ENCODE data around the gene RCC2. TPM values are rescaled to one million over a fixed set of nuclear protein-coding genes. Genes with fewer than 3 reads are reported as not detected.

RCC2 gene
- polyA plus RNA-seq, 1 of the 3 experiments (the other 2 are of a cell fraction) = 53.8 TPM

GRCh38 chr1:17462669-17463068 is 23.2 kb upstream of the RCC2 start:
- TF ChIP-seq TEAD4 (IDR thresholded peaks at IDR 0.05; ENCODE audit: borderline replicate concordance, insufficient read depth) = no peak
- TF ChIP-seq GATA2 (CRISPR knock-in tag; IDR thresholded peaks at IDR 0.05) = no peak
- TF ChIP-seq TAF1 (IDR thresholded peaks at IDR 0.05; ENCODE audit: borderline replicate concordance, low read depth, low read length) = no peak
- TF ChIP-seq RXRA (IDR thresholded peaks at IDR 0.05; ENCODE audit: borderline replicate concordance, low read depth) = no peak
- no peak for TF ChIP-seq POLR2AphosphoS5 (IDR thresholded peaks at IDR 0.05; ENCODE audit: low read depth, low read length)
- TF ChIP-seq FOXJ3 (CRISPR knock-in tag; IDR thresholded peaks at IDR 0.05) = no peak
- no peak for TF ChIP-seq MAX (IDR thresholded peaks at IDR 0.05; ENCODE audit: low read depth)
- no peak for TF ChIP-seq SIN3A (IDR thresholded peaks at IDR 0.05; ENCODE audit: borderline replicate concordance, low read depth, low read length)
- no peak for TF ChIP-seq REST (IDR thresholded peaks at IDR 0.05; ENCODE audit: low read depth, low read length)
- no peak for TF ChIP-seq JUND (IDR thresholded peaks at IDR 0.05)
- TF ChIP-seq USF1 (IDR thresholded peaks at IDR 0.05; ENCODE audit: borderline replicate concordance, low read depth) = no peak
- TF ChIP-seq GABPA (IDR thresholded peaks at IDR 0.05; ENCODE audit: low read depth) = no peak
- TF ChIP-seq IRF3 (IDR thresholded peaks at IDR 0.05; ENCODE audit: low read depth, low read length) = no peak
- TF ChIP-seq YY1 (IDR thresholded peaks at IDR 0.05; ENCODE audit: low read depth) = no peak
- TF ChIP-seq EZH2phosphoT487 (IDR thresholded peaks at IDR 0.05; ENCODE audit: borderline replicate concordance, low read depth) = no peak
- WGBS (ENCODE audit: low lambda C conversion rate) = 69% methylated on average over 5 of the region's 5 CpGs
- H3K4me3 ChIP-seq (ENCODE audit: low read depth in 2 of 2, low read length in 1 of 2) = no peak overlapping the region
- no peaks in the 10 kb centered on the region for H3K9me3 ChIP-seq
- no peak overlapping the region for H3K4me2 ChIP-seq
- ChIA-PET CTCF (no interaction called here), POLR2A (no interaction called here)
- H3F3A ChIP-seq (replicated peaks; ENCODE audit: insufficient read depth) = no peaks in the 10 kb centered on the region
- H4K20me1 ChIP-seq (ENCODE audit: insufficient read depth) = no peaks in the 10 kb centered on the region
- H3K9ac ChIP-seq = no peak overlapping the region
- H3K36me3 ChIP-seq (replicated peaks in 1 of 2; ENCODE audit: control insufficient read depth in 1 of 2, insufficient read depth in 2 of 2, low read length in 1 of 2) = no peaks in the 10 kb centered on the region
- no peaks in the 10 kb centered on the region for H3K27me3 ChIP-seq (ENCODE audit: insufficient read depth)
- no peaks in the 10 kb centered on the region for H3K4me1 ChIP-seq (ENCODE audit: control insufficient read depth in 1 of 2, insufficient read depth in 2 of 2, low read depth in 1 of 2, low read length in 1 of 2)
- H3K9me2 ChIP-seq = no peaks in the 10 kb centered on the region
- DNase-seq = no peak
- no peak overlapping the region for H2AFZ ChIP-seq (ENCODE audit: low read depth)
- no peak overlapping the region for H3K27ac ChIP-seq (ENCODE audit: low read depth in 2 of 2, low read length in 1 of 2)
- H3K79me2 ChIP-seq (ENCODE audit: insufficient read depth) = no peaks in the 10 kb centered on the region
